ENCODE results near the gene HELZ2.

Gene HELZ2

GRCh38 chr20:63558804-63559484 lies 15.1 kb downstream of the HELZ2 start:
- in situ Hi-C loops (cut with HindIII; ENCODE audit: low sequenced_read_pairs): no loop called here
- TF ChIP-seq CTCF (IDR thresholded peaks at IDR 0.05; ENCODE audit: low read depth, low read length, missing control alignments): no peak
- H3K4me3 ChIP-seq (ENCODE audit: low read depth, low read length): no peak overlapping the region
- DNase-seq (ENCODE audit: low read depth): no peak

- in situ Hi-C loops (cut with HindIII; ENCODE audit: low sequenced_read_pairs): no loop called here
- H3K4me3 ChIP-seq (ENCODE audit: low read depth, low read length): no peak overlapping the region
- no peak for DNase-seq (ENCODE audit: low read depth)
- no peak for TF ChIP-seq CTCF (IDR thresholded peaks at IDR 0.05; ENCODE audit: low read depth, low read length, missing control alignments)
These were observed 16.6 kb downstream of the HELZ2 start for GRCh38 chr20:63557481-63557891.

GRCh38 chr20:63556873-63557478 lies 17.1 kb downstream of the HELZ2 start:
- no peak for DNase-seq (ENCODE audit: low read depth)
- no peak for TF ChIP-seq CTCF (IDR thresholded peaks at IDR 0.05; ENCODE audit: low read depth, low read length, missing control alignments)
- H3K4me3 ChIP-seq (ENCODE audit: low read depth, low read length): no peak overlapping the region
- in situ Hi-C loops (cut with HindIII; ENCODE audit: low sequenced_read_pairs): no loop called here

- TF ChIP-seq CTCF (IDR thresholded peaks at IDR 0.05; ENCODE audit: low read depth, low read length, missing control alignments): no peak
- no peak overlapping the region for H3K4me3 ChIP-seq (ENCODE audit: low read depth, low read length)
- no peak for DNase-seq (ENCODE audit: low read depth)
- in situ Hi-C loops (cut with HindIII; ENCODE audit: low sequenced_read_pairs): no loop called here
These were observed 18.2 kb downstream of the HELZ2 start for GRCh38 chr20:63555661-63556381.

- in situ Hi-C loops (cut with HindIII; ENCODE audit: low sequenced_read_pairs): no loop called here
- H3K4me3 ChIP-seq (ENCODE audit: low read depth, low read length): peak overlapping the region; percentile 48
- DNase-seq (ENCODE audit: low read depth): no peak
- TF ChIP-seq CTCF (IDR thresholded peaks at IDR 0.05; ENCODE audit: low read depth, low read length, missing control alignments): no peak
These were observed 19.4 kb downstream of the HELZ2 start for GRCh38 chr20:63554361-63555278.

GRCh38 chr20:63553933-63554290 lies 20.1 kb downstream of the HELZ2 start, which contains the start of gene FNDC11:
Gene FNDC11 (plus strand): TSS chr20:63554159. CDS start chr20:63555664, 1,505 bp downstream.
- no peak for TF ChIP-seq CTCF (IDR thresholded peaks at IDR 0.05; ENCODE audit: low read depth, low read length, missing control alignments)
- in situ Hi-C loops (cut with HindIII; ENCODE audit: low sequenced_read_pairs): no loop called here
- H3K4me3 ChIP-seq (ENCODE audit: low read depth, low read length): peak within 1 kb of the TSS; percentile 48
- DNase-seq (ENCODE audit: low read depth): no peak
